ENCODE measurements around the gene SLC6A19. TPM values are rescaled to one million over a fixed set of nuclear protein-coding genes. Genes with fewer than 3 reads are reported as not detected.

SLC6A19 gene
- total and polyA plus RNA-seq, 9 of the 15 experiments (the other 6 are each of a cell fraction or from before 2014, with no cell fraction given): 0.03 to 1.6 (median 0.59) TPM

DNA sequence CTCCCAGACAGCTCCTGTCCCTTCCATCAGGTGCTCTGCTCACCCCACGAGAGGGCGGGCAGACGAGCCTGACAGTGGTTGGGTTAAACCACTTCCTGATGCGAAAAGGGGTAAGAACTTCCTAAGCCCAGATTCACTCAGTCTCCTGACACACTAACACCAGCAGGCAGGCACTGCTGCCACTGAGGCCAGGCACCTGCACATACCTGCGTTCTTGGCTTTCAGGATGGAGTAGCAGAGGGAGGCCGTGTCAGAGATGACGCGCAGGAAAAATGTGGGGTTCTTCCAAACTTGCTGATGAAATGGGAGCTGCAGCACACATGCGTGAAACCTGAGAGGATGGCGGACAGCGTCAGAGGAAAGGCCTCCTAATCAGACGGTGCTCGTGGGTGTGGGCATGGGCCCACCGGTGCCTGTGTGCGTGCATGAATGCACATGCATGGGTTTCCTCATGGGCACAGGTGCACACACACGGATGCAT, 53.7 kb downstream of the SLC6A19 start:
- no TSS peak for BruUV-seq (replicated peaks)
- Histone ChIP-seq H3K27me3 (ENCODE audit: control insufficient read depth in 2 of 2, insufficient read depth in 2 of 2, low read length in 2 of 2) (peaks cover 2 to 45% of the 10 kb centered on the region in 2 experiments; a peak in 4 of 5 replicates), H3K4me3 (no peak overlapping the region), H3K4me1 (replicated peaks in 1 of 2; ENCODE audit: control insufficient read depth in 2 of 2, insufficient read depth in 2 of 2, low read length in 2 of 2) (peaks cover 0 to 29% of the 10 kb centered on the region in 2 experiments; a peak in 1 of 5 replicates), H4K20me1 (replicated peaks; ENCODE audit: control insufficient read depth, insufficient read depth, low read length) (peaks cover 30% of the 10 kb centered on the region), H3K9me1 (ENCODE audit: control insufficient read depth, insufficient read depth, low read length) (no peaks in the 10 kb centered on the region), H3K4me2 (ENCODE audit: insufficient read depth, low read length) (no peak overlapping the region), H2AFZ (ENCODE audit: low read depth, low read length) (no peak overlapping the region), H3K9ac (ENCODE audit: insufficient read depth in 1 of 2, low read depth in 2 of 2, low read length in 2 of 2) (peak overlapping the region in 1 of 2 experiments; percentile 0; a peak in 1 of 4 replicates), H3K36me3 (ENCODE audit: control insufficient read depth, insufficient read depth, low read length) (no peaks in the 10 kb centered on the region), H3K27ac (ENCODE audit: extremely low read depth, low read depth, low read length) (no peak overlapping the region), H3K9me3 (replicated peaks; ENCODE audit: control insufficient read depth, insufficient read depth, low read depth, low read length) (no peaks in the 10 kb centered on the region), H3K79me2 (ENCODE audit: control insufficient read depth, insufficient read depth, low read length) (no peaks in the 10 kb centered on the region)
- POLR2A ChIA-PET: interaction anchor here (0.7 kb wide), 2 partner anchors 131 to 149 kb away, joined by 3 read pairs; no protein-coding TSS in a partner anchor
- DNase-seq (ENCODE audit: extremely low read depth in 1 of 4, low spot score in 3 of 4) (no peak), ATAC-seq (no peak; the same call in 2 of the 3 replicates), FAIRE-seq (no peak)
- WGBS (ENCODE audit: insufficient coverage, low coverage, missing lambda C conversion rate): 21% methylated on average over 16 of the region's 16 CpGs
- CTCF ChIA-PET (ENCODE audit: low intra/inter-chr PET ratio): no interaction called here
- intact Hi-C loops (cut with micrococcal nuclease): no loop called here
- in situ Hi-C loops (cut with MboI): no loop called here
- TF ChIP-seq, protein P1, sequence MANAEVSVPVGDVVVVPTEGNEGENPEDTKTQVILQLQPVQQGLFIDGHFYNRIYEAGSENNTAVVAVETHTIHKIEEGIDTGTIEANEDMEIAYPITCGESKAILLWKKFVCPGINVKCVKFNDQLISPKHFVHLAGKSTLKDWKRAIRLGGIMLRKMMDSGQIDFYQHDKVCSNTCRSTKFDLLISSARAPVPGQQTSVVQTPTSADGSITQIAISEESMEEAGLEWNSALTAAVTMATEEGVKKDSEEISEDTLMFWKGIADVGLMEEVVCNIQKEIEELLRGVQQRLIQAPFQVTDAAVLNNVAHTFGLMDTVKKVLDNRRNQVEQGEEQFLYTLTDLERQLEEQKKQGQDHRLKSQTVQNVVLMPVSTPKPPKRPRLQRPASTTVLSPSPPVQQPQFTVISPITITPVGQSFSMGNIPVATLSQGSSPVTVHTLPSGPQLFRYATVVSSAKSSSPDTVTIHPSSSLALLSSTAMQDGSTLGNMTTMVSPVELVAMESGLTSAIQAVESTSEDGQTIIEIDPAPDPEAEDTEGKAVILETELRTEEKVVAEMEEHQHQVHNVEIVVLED (CRISPR knock-in tag; IDR thresholded peaks at IDR 0.05): no peak
- TF ChIP-seq, protein P2, sequence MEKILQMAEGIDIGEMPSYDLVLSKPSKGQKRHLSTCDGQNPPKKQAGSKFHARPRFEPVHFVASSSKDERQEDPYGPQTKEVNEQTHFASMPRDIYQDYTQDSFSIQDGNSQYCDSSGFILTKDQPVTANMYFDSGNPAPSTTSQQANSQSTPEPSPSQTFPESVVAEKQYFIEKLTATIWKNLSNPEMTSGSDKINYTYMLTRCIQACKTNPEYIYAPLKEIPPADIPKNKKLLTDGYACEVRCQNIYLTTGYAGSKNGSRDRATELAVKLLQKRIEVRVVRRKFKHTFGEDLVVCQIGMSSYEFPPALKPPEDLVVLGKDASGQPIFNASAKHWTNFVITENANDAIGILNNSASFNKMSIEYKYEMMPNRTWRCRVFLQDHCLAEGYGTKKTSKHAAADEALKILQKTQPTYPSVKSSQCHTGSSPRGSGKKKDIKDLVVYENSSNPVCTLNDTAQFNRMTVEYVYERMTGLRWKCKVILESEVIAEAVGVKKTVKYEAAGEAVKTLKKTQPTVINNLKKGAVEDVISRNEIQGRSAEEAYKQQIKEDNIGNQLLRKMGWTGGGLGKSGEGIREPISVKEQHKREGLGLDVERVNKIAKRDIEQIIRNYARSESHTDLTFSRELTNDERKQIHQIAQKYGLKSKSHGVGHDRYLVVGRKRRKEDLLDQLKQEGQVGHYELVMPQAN (IDR thresholded peaks at IDR 0.05; ENCODE audit: borderline replicate concordance): no peak
- no peak for TF ChIP-seq ZNF23 (CRISPR knock-in tag; IDR thresholded peaks at IDR 0.05)
- TF ChIP-seq, protein P3, sequence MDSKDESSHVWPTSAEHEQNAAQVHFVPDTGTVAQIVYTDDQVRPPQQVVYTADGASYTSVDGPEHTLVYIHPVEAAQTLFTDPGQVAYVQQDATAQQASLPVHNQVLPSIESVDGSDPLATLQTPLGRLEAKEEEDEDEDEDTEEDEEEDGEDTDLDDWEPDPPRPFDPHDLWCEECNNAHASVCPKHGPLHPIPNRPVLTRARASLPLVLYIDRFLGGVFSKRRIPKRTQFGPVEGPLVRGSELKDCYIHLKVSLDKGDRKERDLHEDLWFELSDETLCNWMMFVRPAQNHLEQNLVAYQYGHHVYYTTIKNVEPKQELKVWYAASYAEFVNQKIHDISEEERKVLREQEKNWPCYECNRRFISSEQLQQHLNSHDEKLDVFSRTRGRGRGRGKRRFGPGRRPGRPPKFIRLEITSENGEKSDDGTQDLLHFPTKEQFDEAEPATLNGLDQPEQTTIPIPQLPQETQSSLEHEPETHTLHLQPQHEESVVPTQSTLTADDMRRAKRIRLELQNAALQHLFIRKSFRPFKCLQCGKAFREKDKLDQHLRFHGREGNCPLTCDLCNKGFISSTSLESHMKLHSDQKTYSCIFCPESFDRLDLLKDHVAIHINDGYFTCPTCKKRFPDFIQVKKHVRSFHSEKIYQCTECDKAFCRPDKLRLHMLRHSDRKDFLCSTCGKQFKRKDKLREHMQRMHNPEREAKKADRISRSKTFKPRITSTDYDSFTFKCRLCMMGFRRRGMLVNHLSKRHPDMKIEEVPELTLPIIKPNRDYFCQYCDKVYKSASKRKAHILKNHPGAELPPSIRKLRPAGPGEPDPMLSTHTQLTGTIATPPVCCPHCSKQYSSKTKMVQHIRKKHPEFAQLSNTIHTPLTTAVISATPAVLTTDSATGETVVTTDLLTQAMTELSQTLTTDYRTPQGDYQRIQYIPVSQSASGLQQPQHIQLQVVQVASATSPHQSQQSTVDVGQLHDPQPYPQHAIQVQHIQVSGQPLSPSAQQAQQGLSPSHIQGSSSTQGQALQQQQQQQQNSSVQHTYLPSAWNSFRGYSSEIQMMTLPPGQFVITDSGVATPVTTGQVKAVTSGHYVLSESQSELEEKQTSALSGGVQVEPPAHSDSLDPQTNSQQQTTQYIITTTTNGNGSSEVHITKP (IDR thresholded peaks at IDR 0.05; ENCODE audit: partially characterized antibody): peak; percentile 95
- no peak for TF ChIP-seq MEF2D (tag; conservative IDR thresholded peaks at IDR 0.05; ENCODE audit: low read depth)
- TF ChIP-seq ZNF830 (CRISPR knock-in tag; IDR thresholded peaks at IDR 0.05): no peak
- TF ChIP-seq RNF2 (IDR thresholded peaks at IDR 0.05): no peak
- no peak for TF ChIP-seq HDAC6 (IDR thresholded peaks at IDR 0.05; ENCODE audit: low read depth, low read length)
- TF ChIP-seq POLR2A (conservative IDR thresholded peaks at IDR 0.05): no peak
- TF ChIP-seq TCF7 (IDR thresholded peaks at IDR 0.05; ENCODE audit: borderline replicate concordance): no peak
- TF ChIP-seq ATF7 (IDR thresholded peaks at IDR 0.05): peak; percentile 47
- no peak for TF ChIP-seq SAFB (IDR thresholded peaks at IDR 0.05; ENCODE audit: borderline replicate concordance, low read depth, low read length)
- TF ChIP-seq, protein P4, sequence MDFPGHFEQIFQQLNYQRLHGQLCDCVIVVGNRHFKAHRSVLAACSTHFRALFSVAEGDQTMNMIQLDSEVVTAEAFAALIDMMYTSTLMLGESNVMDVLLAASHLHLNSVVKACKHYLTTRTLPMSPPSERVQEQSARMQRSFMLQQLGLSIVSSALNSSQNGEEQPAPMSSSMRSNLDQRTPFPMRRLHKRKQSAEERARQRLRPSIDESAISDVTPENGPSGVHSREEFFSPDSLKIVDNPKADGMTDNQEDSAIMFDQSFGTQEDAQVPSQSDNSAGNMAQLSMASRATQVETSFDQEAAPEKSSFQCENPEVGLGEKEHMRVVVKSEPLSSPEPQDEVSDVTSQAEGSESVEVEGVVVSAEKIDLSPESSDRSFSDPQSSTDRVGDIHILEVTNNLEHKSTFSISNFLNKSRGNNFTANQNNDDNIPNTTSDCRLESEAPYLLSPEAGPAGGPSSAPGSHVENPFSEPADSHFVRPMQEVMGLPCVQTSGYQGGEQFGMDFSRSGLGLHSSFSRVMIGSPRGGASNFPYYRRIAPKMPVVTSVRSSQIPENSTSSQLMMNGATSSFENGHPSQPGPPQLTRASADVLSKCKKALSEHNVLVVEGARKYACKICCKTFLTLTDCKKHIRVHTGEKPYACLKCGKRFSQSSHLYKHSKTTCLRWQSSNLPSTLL (IDR thresholded peaks at IDR 0.05): no peak
- no peak for TF ChIP-seq NR2C2 (CRISPR knock-in tag; IDR thresholded peaks at IDR 0.05)
- TF ChIP-seq NR2C2 (tag; IDR thresholded peaks at IDR 0.05): no peak

All from K562 (cell line).